NCI-H2171 (cell line): ENCODE data around the gene DDAH1.
"Not testable (repeated sequence)": the region's sequence is repeated elsewhere in the genome, so short reads cannot be mapped to it uniquely, and the experiment has no call there.

Source experiments
- DNase-seq: peaks from one replicate; lab custom pipeline; 2025; lab: John Stamatoyannopoulos, UW

The DDAH1 gene

GRCh38 chr1:85465099-85465785 lies at the start of gene DDAH1:
DDAH1 (minus strand) TSS chr1:85465159; CDS start chr1:85465045, 114 bp downstream.
- peak; percentile 54 for DNase-seq

- DNase-seq: not testable (repeated sequence)
Observed at GRCh38 chr1:85513998-85514397, 49.0 kb upstream of the DDAH1 start.

GRCh38 chr1:85504417-85504816 lies 39.5 kb upstream of the DDAH1 start:
- DNase-seq: no peak

GRCh38 chr1:85502625-85503083 lies 37.7 kb upstream of the DDAH1 start:
- DNase-seq: peak; percentile 7

GRCh38 chr1:85502171-85502570 lies 37.2 kb upstream of the DDAH1 start:
- DNase-seq: no peak

GRCh38 chr1:85501355-85501898 lies 36.5 kb upstream of the DDAH1 start:
- DNase-seq: no peak

GRCh38 chr1:85496941-85497582 lies 32.1 kb upstream of the DDAH1 start:
- no peak for DNase-seq

GRCh38 chr1:85495556-85495955 lies 30.6 kb upstream of the DDAH1 start:
- peak; percentile 21 for DNase-seq

- no peak for DNase-seq
Observed at GRCh38 chr1:85494904-85495266, 29.9 kb upstream of the DDAH1 start.

GRCh38 chr1:85494074-85494903 lies 29.3 kb upstream of the DDAH1 start:
- no peak for DNase-seq

- DNase-seq: no peak
Observed at GRCh38 chr1:85490270-85490985, 25.5 kb upstream of the DDAH1 start.

GRCh38 chr1:85488126-85488525 lies 23.2 kb upstream of the DDAH1 start:
- no peak for DNase-seq

GRCh38 chr1:85485516-85485915 lies 20.6 kb upstream of the DDAH1 start:
- DNase-seq: no peak

- DNase-seq: no peak
Observed at GRCh38 chr1:85484716-85485115, 19.8 kb upstream of the DDAH1 start.

- DNase-seq: no peak
Observed at GRCh38 chr1:85484264-85484663, 19.3 kb upstream of the DDAH1 start.

- no peak for DNase-seq
Observed at GRCh38 chr1:85481688-85482087, 16.7 kb upstream of the DDAH1 start.

GRCh38 chr1:85480566-85480965 lies 15.6 kb upstream of the DDAH1 start:
- DNase-seq: no peak

GRCh38 chr1:85479491-85479890 lies 14.5 kb upstream of the DDAH1 start:
- no peak for DNase-seq

- DNase-seq: no peak
Observed at GRCh38 chr1:85478366-85478765, 13.4 kb upstream of the DDAH1 start.

- no peak for DNase-seq
Observed at GRCh38 chr1:85475055-85475454, 10.1 kb upstream of the DDAH1 start.

GRCh38 chr1:85473390-85473789 lies 8.4 kb upstream of the DDAH1 start:
- DNase-seq: no peak

GRCh38 chr1:85471558-85471957 lies 6.6 kb upstream of the DDAH1 start:
- DNase-seq: no peak
